Upper lobe of right lung (tissue), 1 donor: Measurements from ENCODE around the gene FCHSD2. TPM values are rescaled to one million over a fixed set of nuclear protein-coding genes. Genes with fewer than 3 reads are reported as not detected.

Experiments used
- ATAC-seq: fragments of 200-7000 bp; cut with Tn5 transposase; one replicate; pipeline ENCODE4 v1.9.1; 2020; ENCODE audit warnings: mild to moderate bottlenecking, moderate library complexity
- DNase-seq: peaks from one replicate; pipeline ENCODE4 v3.0.0-alpha.2; 2020
- H3K27ac ChIP-seq: fragments of 200-600 bp; one replicate; pipeline ENCODE4 v1.8.0; 2022
- H3K27me3 ChIP-seq: fragments of 200-600 bp; one replicate; pipeline ENCODE4 v1.8.0; 2022; ENCODE audit warnings: mild to moderate bottlenecking
- H3K36me3 ChIP-seq: fragments of 200-600 bp; one replicate; pipeline ENCODE4 v1.8.0; 2022
- H3K4me1 ChIP-seq: fragments of 200-600 bp; one replicate; pipeline ENCODE4 v1.8.0; 2022
- H3K4me3 ChIP-seq: fragments of 200-600 bp; one replicate; pipeline ENCODE4 v1.8.0; 2022; ENCODE audit warnings: mild to moderate bottlenecking
- H3K9me3 ChIP-seq: fragments of 200-600 bp; one replicate; pipeline ENCODE4 v1.8.0; 2022
- intact Hi-C: fragments of 100-400 bp; cut with DNase I; formaldehyde crosslinking; loops from one replicate; pipeline ENCODE4 v1.11.0; 2022
- total RNA-seq: library from RNA; stranded (reverse); fragmentation: NEBNext Ultra II Directional; extraction: Animal tissue kit (Norgen Biotek cat#: 25700); gene quantifications from one replicate; pipeline ENCODE4 v1.2.1, GENCODE V29; 2021
- TF ChIP-seq, protein P1 (sequence below): fragments of 200-600 bp; IDR thresholded peaks from one replicate; pipeline ENCODE4 v1.8.0; 2022; ENCODE audit warnings: antibody characterized with exemption
- donor health status: DM: no; HTN: yes; CAD: no; lungs with severe emphysema.

Gene FCHSD2
- total RNA-seq, 1 donor from 2014 or later, result 71.2 TPM

DNA sequence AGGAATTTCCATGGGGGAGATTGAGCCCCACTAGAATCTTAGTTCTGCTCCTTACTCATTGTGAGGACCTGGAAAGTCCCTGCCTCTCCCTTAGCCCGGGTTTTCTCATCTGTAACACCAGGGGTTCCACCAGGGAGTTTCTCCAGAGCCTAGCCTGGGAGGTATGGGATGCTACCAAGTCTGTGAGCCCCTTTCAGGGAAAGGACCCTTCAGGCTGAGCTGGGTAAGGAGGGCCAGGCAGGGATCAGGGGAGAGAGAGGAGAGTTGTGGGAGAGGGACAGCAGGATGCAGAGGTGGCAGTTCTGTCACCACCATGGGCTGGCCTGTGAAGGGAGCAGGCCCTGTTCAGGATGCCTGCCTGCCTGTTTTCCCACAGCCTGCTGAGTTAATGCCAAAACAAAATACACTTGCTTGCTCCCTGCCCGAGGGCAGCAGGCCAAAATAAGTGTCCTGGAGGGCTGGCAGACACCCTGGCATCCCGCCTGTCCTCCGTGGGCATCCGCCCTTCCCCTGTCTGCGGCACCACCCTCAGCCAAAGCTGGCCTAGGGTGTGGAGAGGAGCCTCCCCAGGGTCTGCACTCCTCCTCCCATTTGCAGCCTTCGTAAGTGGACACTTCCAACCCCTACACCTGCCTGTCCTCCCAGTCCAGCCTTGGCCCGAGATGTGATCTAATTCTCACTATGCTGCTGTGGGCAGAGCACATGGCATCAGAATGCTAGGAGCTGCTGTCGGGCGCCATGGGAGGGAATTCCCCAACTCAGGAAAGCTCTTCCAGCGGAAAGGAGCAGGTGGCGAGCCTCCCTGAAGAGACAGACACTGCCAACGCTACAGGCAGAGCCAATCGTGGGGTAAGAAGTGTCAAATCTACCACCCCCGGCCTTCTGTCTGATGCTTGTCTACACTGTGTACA is 5.9 kb upstream of the FCHSD2 start:
- Histone ChIP-seq H3K4me1 (peaks cover 28% of the 10 kb centered on the region), H3K36me3 (no peaks in the 10 kb centered on the region), H3K27me3 (no peaks in the 10 kb centered on the region), H3K4me3 (no peak overlapping the region), H3K27ac (peak overlapping the region; percentile 36), H3K9me3 (no peaks in the 10 kb centered on the region)
- no peak for DNase-seq
- intact Hi-C loops, result no loop called here
- TF ChIP-seq, protein P1, sequence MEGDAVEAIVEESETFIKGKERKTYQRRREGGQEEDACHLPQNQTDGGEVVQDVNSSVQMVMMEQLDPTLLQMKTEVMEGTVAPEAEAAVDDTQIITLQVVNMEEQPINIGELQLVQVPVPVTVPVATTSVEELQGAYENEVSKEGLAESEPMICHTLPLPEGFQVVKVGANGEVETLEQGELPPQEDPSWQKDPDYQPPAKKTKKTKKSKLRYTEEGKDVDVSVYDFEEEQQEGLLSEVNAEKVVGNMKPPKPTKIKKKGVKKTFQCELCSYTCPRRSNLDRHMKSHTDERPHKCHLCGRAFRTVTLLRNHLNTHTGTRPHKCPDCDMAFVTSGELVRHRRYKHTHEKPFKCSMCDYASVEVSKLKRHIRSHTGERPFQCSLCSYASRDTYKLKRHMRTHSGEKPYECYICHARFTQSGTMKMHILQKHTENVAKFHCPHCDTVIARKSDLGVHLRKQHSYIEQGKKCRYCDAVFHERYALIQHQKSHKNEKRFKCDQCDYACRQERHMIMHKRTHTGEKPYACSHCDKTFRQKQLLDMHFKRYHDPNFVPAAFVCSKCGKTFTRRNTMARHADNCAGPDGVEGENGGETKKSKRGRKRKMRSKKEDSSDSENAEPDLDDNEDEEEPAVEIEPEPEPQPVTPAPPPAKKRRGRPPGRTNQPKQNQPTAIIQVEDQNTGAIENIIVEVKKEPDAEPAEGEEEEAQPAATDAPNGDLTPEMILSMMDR, result no peak
- peak; percentile 28 for ATAC-seq

DNA sequence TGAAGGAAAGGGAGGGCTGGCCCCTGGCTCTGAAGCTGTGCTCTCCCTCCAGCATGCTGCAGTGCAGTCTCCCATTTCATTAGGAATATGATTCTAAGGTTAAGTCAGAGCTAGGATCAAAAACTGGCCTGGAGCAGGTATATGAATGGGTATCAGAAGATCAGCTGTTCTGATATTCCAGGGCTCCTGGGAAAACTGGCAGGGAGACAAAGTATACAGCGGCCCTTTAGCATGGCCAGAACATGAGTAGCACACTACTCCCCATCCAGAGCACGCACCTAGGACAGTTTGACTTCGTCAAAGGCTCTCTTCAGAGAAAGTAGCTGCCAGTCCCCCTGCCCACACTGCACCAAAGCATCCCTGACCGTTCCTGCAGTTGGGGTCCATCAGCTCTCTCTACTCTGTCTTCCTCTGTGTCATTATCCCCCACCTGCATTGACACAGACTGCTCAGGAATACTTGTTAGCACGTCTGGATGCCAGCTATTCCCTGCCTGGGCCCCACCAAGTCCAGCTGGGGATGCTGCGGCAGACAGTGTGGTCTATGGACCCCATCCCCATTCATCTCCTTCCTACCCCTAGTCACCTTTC is 4.0 kb upstream of the FCHSD2 start:
- Histone ChIP-seq H3K27me3 (no peaks in the 10 kb centered on the region), H3K4me1 (peaks cover 29% of the 10 kb centered on the region), H3K36me3 (no peaks in the 10 kb centered on the region), H3K4me3 (no peak overlapping the region), H3K9me3 (no peaks in the 10 kb centered on the region), H3K27ac (no peak overlapping the region)
- ATAC-seq (no peak), DNase-seq (no peak)
- intact Hi-C loops, result no loop called here
- TF ChIP-seq, protein P1, result no peak

DNA sequence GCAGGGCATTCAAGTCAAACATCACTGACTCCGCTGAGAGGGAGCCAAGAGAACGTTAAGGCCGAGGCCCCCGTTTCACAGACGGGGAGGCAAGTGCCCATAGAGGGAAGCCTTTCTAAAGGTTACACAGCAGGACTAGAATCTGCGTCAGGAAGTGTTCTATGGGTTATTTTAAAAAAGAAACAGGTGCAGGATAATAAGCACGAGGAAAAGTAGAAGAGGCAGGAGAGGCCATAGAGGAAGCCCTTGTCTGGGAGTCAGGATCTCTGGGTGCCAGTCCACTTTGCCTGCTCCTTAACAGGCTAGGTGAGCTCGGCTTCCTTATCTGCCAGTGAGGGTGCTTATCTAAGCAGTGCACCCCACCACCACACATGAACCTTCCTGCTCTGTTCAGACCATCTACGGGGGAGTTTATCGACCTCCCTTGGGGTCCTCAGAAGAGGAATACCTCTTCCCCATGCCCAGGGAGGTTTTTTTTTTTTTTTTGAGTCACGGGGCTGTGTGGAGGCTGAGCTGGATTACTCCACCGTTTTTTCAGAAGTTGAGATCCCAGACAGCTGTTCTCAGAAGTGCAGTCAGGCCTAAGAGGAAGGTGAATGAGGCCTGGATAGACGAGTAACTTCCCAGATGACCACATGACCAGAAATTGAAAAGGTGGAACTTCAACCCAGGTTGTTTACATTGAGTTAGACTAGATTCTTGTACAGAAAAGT is 1.2 kb upstream of the FCHSD2 start:
- peaks cover 43% of the 10 kb centered on the region for H3K4me1 ChIP-seq
- TF ChIP-seq, protein P1, result no peak
- H3K4me3 ChIP-seq, result peak overlapping the region; percentile 98
- no peak for DNase-seq
- H3K27me3 ChIP-seq, result no peaks in the 10 kb centered on the region
- no peaks in the 10 kb centered on the region for H3K9me3 ChIP-seq
- H3K36me3 ChIP-seq, result peaks cover 5% of the 10 kb centered on the region
- peak; percentile 5 for ATAC-seq
- intact Hi-C loops, result no loop called here
- H3K27ac ChIP-seq, result peak overlapping the region; percentile 96

DNA sequence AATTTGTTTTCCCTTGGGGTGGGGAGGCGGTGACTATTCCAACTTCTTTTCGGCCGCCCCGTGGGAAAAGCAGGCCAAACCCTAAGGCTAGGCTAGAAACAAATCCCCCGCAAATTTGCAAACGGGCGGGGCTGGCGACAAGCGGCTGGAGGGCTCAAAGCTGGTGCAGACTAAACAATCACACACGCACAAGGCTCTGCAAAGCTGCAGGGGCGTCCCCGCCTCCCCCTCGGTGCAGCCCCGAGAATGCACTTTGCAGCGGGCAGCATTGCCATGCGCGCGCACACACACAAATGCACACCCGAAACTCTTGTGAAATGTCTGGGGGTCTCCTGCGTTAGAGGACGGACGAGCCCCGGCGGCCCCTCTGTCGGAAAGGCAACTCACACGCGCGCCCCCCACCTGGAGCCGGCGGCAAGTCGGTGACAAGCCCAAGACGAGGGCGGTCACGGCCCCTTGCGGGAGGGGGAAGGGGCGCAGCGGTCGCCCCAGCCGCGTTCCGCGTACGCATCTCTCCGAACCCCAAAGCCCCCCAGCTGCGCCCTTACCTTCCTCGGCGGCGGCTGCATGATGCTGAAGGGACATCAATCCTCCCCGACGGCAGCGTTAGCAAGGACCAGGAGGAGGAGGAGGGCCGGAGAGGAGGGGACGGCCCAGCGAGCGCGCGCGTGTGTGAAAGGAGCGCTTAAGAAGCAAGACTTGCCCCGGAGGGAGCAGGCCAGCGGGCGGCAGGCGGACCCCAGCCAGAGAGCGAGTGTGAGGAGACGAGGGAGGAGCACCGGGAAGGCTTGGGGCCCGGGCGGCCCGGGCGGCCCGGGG is 600 bp downstream of the FCHSD2 start:
- peak; percentile 44 for ATAC-seq
- peaks cover 7% of the 10 kb centered on the region for H3K36me3 ChIP-seq
- peak; percentile 90 for DNase-seq
- no peaks in the 10 kb centered on the region for H3K27me3 ChIP-seq
- H3K4me3 ChIP-seq, result peak overlapping the region; percentile 98
- H3K4me1 ChIP-seq, result peaks cover 38% of the 10 kb centered on the region
- peak overlapping the region; percentile 96 for H3K27ac ChIP-seq
- TF ChIP-seq, protein P1, result no peak
- intact Hi-C loops, result no loop called here
- H3K9me3 ChIP-seq, result no peaks in the 10 kb centered on the region

DNA sequence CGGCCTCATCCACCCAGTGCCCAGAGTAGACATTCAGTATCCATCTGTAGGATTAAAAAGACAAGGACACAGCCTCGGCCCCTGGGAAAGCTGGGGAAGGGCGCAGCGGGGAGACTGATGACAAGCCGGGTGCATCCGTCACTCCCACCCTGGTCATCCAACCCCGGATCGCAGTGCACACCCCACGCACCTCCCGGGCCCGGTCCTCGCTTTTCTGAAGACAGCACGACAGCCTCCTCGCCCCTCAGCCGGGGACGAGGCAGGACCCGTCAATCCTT is 1.1 kb downstream of the FCHSD2 start:
- Histone ChIP-seq H3K27me3 (no peaks in the 10 kb centered on the region), H3K36me3 (peaks cover 11% of the 10 kb centered on the region), H3K9me3 (no peaks in the 10 kb centered on the region), H3K4me3 (peak overlapping the region; percentile 98), H3K27ac (peak overlapping the region; percentile 96), H3K4me1 (peaks cover 42% of the 10 kb centered on the region)
- intact Hi-C loops, result no loop called here
- DNase-seq (no peak), ATAC-seq (no peak)
- TF ChIP-seq, protein P1, result no peak
